HCT116 (cell line): Measurements from ENCODE around the gene PDE7B. TPM values are rescaled to one million over a fixed set of nuclear protein-coding genes. Genes with fewer than 3 reads are reported as not detected.

ENCODE experiments used
- ATAC-seq: fragments of 200-7000 bp; cut with Tn5 transposase; 2 replicates; pipeline ENCODE4 v1.9.1; 2020; ENCODE audit warnings: mild to moderate bottlenecking, moderate library complexity
- BruUV-seq: library from RNA; stranded (reverse); fragments of 400-500 nt; replicated peaks from 2 replicates; lab custom pipeline; 2021; lab: Mats Ljungman, UMichigan
- CTCF ChIA-PET: fragments of 300-600 bp; sonication (Branson Sonifier 250); formaldehyde crosslinking; loops from one replicate; lab custom pipeline; 2021; ENCODE audit warnings: antibody characterized with exemption; lab: Charles Lee
- POLR2A ChIA-PET: fragments of 300-600, 350-600 bp; sonication (Branson Sonifier 250); formaldehyde crosslinking; loops from one replicate; lab custom pipeline; 2021; ENCODE audit warnings: antibody characterized with exemption; lab: Charles Lee
- RAD21 ChIA-PET, 2 experiments: fragments of 300-600 bp; sonication (Branson Sonifier 250); formaldehyde crosslinking; loops; one replicate each; lab custom pipeline; 2023; ENCODE audit warnings: low total read pairs in 2 of 2; ENCODE audit not compliant: uncharacterized antibody in 2 of 2, unreplicated experiment in 2 of 2, low non-redundant PET in 1 of 2; lab: Charles Lee
- DNase-seq: peaks from one replicate; pipeline ENCODE4 v3.0.0-alpha.2; 2010; ENCODE audit warnings: low read depth, low spot score
- H2AFZ ChIP-seq: fragments of 200-600 bp; shearing (Covaris generic), sonication (generic); 2 replicates; pipeline ENCODE4 v1.6.1; 2017; ENCODE audit warnings: low read depth, mixed run types, mixed read lengths, antibody characterized with exemption, low read length; ENCODE audit not compliant: poor library complexity, severe bottlenecking
- H3K27ac ChIP-seq: 2 replicates; pipeline ENCODE4 v1.5.1; 2012; ENCODE audit warnings: low read depth, low read length
- H3K27me3 ChIP-seq: fragments of 200-600 bp; sonication (generic); 2 replicates; pipeline ENCODE4 v1.6.1; 2016; ENCODE audit warnings: mixed run types, low read length, mixed read lengths; ENCODE audit not compliant: insufficient read depth
- H3K36me3 ChIP-seq, 2 experiments: fragments of 200-500 bp in 1 of 2; fragments of 200-600 bp in 1 of 2; sonication (Bioruptor generic) in 1 of 2; sonication (generic) in 1 of 2; 2 replicates each; pipeline versions ENCODE4 v1.5.1 to v1.6.1; 2014 to 2016; ENCODE audit warnings: low read length in 2 of 2, inconsistent platforms in 1 of 2, mixed read lengths in 1 of 2, mixed run types in 1 of 2; ENCODE audit not compliant: insufficient read depth in 2 of 2, control insufficient read depth in 1 of 2
- H3K4me1 ChIP-seq, 2 experiments: fragments of 200-600 bp in 1 of 2; sonication (generic) in 1 of 2; 2 replicates each; pipeline versions ENCODE4 v1.5.1 to v1.6.1; 2012 to 2017; ENCODE audit warnings: low read length in 2 of 2, inconsistent platforms in 1 of 2, mild to moderate bottlenecking in 1 of 2, mixed read lengths in 1 of 2, mixed run types in 1 of 2, moderate library complexity in 1 of 2; ENCODE audit not compliant: insufficient read depth in 2 of 2, control insufficient read depth in 1 of 2
- H3K4me2 ChIP-seq: fragments of 200-600 bp; sonication (generic); 2 replicates; pipeline ENCODE4 v1.6.1; 2017; ENCODE audit warnings: mixed run types, low read length, mixed read lengths
- H3K4me3 ChIP-seq, 2 experiments: fragments of 200-600 bp in 1 of 2; sonication (generic) in 1 of 2; replicated peaks in 1 of 2; 2 replicates each; pipeline ENCODE4 v1.5.1; 2011 to 2016; ENCODE audit warnings: low read length in 2 of 2, control low read depth in 1 of 2, low read depth in 1 of 2, mild to moderate bottlenecking in 1 of 2, mixed read lengths in 1 of 2, mixed run types in 1 of 2
- H3K79me2 ChIP-seq: fragments of 200-600 bp; sonication (generic); 2 replicates; pipeline ENCODE4 v1.6.1; 2017; ENCODE audit warnings: mild to moderate bottlenecking, mixed run types, low read length, moderate library complexity, mixed read lengths; ENCODE audit not compliant: insufficient read depth
- H3K9ac ChIP-seq: fragments of 200-600 bp; sonication (generic); 2 replicates; pipeline ENCODE4 v1.6.1; 2016; ENCODE audit warnings: low read length, mixed read lengths
- H3K9me2 ChIP-seq: fragments of 200-600 bp; sonication (generic), shearing (Covaris generic); 2 replicates; pipeline ENCODE4 v1.6.1; 2017; ENCODE audit warnings: mixed run types, mild to moderate bottlenecking, moderate library complexity; ENCODE audit not compliant: insufficient read depth
- H3K9me3 ChIP-seq, 2 experiments: fragments of 200-500 bp in 1 of 2; fragments of 200-600 bp in 1 of 2; sonication (Bioruptor generic) in 1 of 2; sonication (generic) in 1 of 2; 2 replicates each; pipeline ENCODE4 v1.6.1; 2014 to 2017; ENCODE audit warnings: low read length in 2 of 2, mixed read lengths in 2 of 2, inconsistent platforms in 1 of 2, low read depth in 1 of 2, mild to moderate bottlenecking in 1 of 2, mixed run types in 1 of 2, moderate library complexity in 1 of 2; ENCODE audit not compliant: control insufficient read depth in 1 of 2, insufficient read depth in 1 of 2
- H4K20me1 ChIP-seq: fragments of 200-600 bp; sonication (generic), shearing (Covaris generic); 2 replicates; pipeline ENCODE4 v1.6.1; 2017; ENCODE audit warnings: mixed run types, mild to moderate bottlenecking, moderate library complexity; ENCODE audit not compliant: insufficient read depth
- ATF3 ChIP-seq: IDR thresholded peaks from 2 replicates; pipeline ENCODE4 v1.6.1; 2012
- EZH2phosphoT487 ChIP-seq: fragments of 200-600 bp; IDR thresholded peaks from 2 replicates; pipeline ENCODE4 v1.6.1; 2018; ENCODE audit warnings: antibody characterized with exemption, borderline replicate concordance
- MAX ChIP-seq: IDR thresholded peaks from 2 replicates; pipeline ENCODE4 v1.6.1; 2012
- POLR2AphosphoS5 ChIP-seq: IDR thresholded peaks from 2 replicates; pipeline ENCODE4 v1.6.1; 2011; ENCODE audit warnings: mild to moderate bottlenecking, low read depth, low read length, moderate library complexity
- REST ChIP-seq: IDR thresholded peaks from 2 replicates; pipeline ENCODE4 v1.6.1; 2012; ENCODE audit warnings: low read depth
- SIN3A ChIP-seq: IDR thresholded peaks from 2 replicates; pipeline ENCODE4 v1.6.1; 2012; ENCODE audit warnings: low read depth
- SRF ChIP-seq: IDR thresholded peaks from 2 replicates; pipeline ENCODE4 v1.6.1; 2012; ENCODE audit warnings: low read depth
- YY1 ChIP-seq: IDR thresholded peaks from 2 replicates; pipeline ENCODE4 v1.6.1; 2011; ENCODE audit warnings: low read length, low read depth, moderate library complexity, mild to moderate bottlenecking; ENCODE audit not compliant: insufficient replicate concordance; ENCODE audit errors: extremely low read depth
- ZNF274 ChIP-seq: fragments of 200-500 bp; sonication (Bioruptor generic); IDR thresholded peaks from 2 replicates; pipeline ENCODE4 v1.6.1; 2014; ENCODE audit warnings: mild to moderate bottlenecking, low read depth, low read length, inconsistent platforms
- intact Hi-C: fragments of 100-400 bp; cut with micrococcal nuclease; formaldehyde crosslinking; loops from 2 replicates; pipeline ENCODE4 v1.10.0; 2022
- total RNA-seq: library from RNA; stranded (reverse); gene quantifications from one replicate; pipeline ENCODE4 v1.2.1, GENCODE V29; 2021; ENCODE audit not compliant: unreplicated experiment

The PDE7B gene
- total RNA-seq, 1 experiment from 2014 or later: 0.61 TPM

- no peaks in the 10 kb centered on the region for H3K4me1 ChIP-seq
- H3K27me3 ChIP-seq: no peaks in the 10 kb centered on the region
- ChIA-PET RAD21 (no interaction called here), POLR2A (no interaction called here), CTCF (no interaction called here)
- H3K79me2 ChIP-seq: no peaks in the 10 kb centered on the region
- ATAC-seq (no peak), DNase-seq (no peak)
- H3K9me2 ChIP-seq: no peaks in the 10 kb centered on the region
- H3K27ac ChIP-seq: no peak overlapping the region
- intact Hi-C loops: no loop called here
- H4K20me1 ChIP-seq: no peaks in the 10 kb centered on the region
- H3K4me3 ChIP-seq: no peak overlapping the region
- no TSS peak for BruUV-seq
- TF ChIP-seq REST (no peak), ZNF274 (no peak), EZH2phosphoT487 (no peak), POLR2AphosphoS5 (no peak), SIN3A (no peak), YY1 (no peak), ATF3 (no peak), MAX (no peak), SRF (no peak)
- no peak overlapping the region for H3K4me2 ChIP-seq
- no peaks in the 10 kb centered on the region for H3K36me3 ChIP-seq
- H2AFZ ChIP-seq: no peak overlapping the region
- H3K9ac ChIP-seq: no peak overlapping the region
- no peaks in the 10 kb centered on the region for H3K9me3 ChIP-seq
Measured at GRCh38 chr6:136213853-136214252, 362.4 kb downstream of the PDE7B start.
